ENCODE measurements around the gene CDH7. TPM values are rescaled to one million over a fixed set of nuclear protein-coding genes. Genes with fewer than 3 reads are reported as not detected.

CDH7 gene
- total and polyA plus RNA-seq, 2 of the 13 experiments (the other 11 are each of a cell fraction or from before 2014, with no cell fraction given): not detected

GRCh38 chr18:65762556-65762955 is 11.7 kb downstream of the CDH7 start:
- TF ChIP-seq ZBTB7B (CRISPR knock-in tag; IDR thresholded peaks at IDR 0.05): no peak
- TF ChIP-seq ZFP36 (IDR thresholded peaks at IDR 0.05; ENCODE audit: borderline replicate concordance, low read depth, low read length, partially characterized antibody): no peak
- no peak for TF ChIP-seq ZC3H13 (CRISPR knock-in tag; IDR thresholded peaks at IDR 0.05)
- TF ChIP-seq HOXA5 (CRISPR knock-in tag; IDR thresholded peaks at IDR 0.05): no peak
- no peak for TF ChIP-seq NFIC (IDR thresholded peaks at IDR 0.05; ENCODE audit: low read length)
- TF ChIP-seq ZNF747 (CRISPR knock-in tag; IDR thresholded peaks at IDR 0.05; ENCODE audit: borderline replicate concordance): no peak
- TF ChIP-seq ZNF263 (CRISPR knock-in tag; IDR thresholded peaks at IDR 0.05): no peak
- TF ChIP-seq ZBTB26 (CRISPR knock-in tag; IDR thresholded peaks at IDR 0.05; ENCODE audit: borderline replicate concordance): no peak
- TF ChIP-seq, protein P1, sequence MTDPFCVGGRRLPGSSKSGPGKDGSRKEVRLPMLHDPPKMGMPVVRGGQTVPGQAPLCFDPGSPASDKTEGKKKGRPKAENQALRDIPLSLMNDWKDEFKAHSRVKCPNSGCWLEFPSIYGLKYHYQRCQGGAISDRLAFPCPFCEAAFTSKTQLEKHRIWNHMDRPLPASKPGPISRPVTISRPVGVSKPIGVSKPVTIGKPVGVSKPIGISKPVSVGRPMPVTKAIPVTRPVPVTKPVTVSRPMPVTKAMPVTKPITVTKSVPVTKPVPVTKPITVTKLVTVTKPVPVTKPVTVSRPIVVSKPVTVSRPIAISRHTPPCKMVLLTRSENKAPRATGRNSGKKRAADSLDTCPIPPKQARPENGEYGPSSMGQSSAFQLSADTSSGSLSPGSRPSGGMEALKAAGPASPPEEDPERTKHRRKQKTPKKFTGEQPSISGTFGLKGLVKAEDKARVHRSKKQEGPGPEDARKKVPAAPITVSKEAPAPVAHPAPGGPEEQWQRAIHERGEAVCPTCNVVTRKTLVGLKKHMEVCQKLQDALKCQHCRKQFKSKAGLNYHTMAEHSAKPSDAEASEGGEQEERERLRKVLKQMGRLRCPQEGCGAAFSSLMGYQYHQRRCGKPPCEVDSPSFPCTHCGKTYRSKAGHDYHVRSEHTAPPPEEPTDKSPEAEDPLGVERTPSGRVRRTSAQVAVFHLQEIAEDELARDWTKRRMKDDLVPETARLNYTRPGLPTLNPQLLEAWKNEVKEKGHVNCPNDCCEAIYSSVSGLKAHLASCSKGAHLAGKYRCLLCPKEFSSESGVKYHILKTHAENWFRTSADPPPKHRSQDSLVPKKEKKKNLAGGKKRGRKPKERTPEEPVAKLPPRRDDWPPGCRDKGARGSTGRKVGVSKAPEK (CRISPR knock-in tag; IDR thresholded peaks at IDR 0.05; ENCODE audit: borderline replicate concordance): no peak
- TF ChIP-seq SRSF9 (IDR thresholded peaks at IDR 0.05; ENCODE audit: borderline replicate concordance, insufficient read depth, low read depth, low read length, poor library complexity, severe bottlenecking): no peak
- no peak for FAIRE-seq
- H3K4me3 ChIP-seq (replicated peaks in 1 of 3; ENCODE audit: insufficient read depth in 1 of 3, low read depth in 2 of 3, low read length in 3 of 3): no peak overlapping the region
- H3K27ac ChIP-seq (ENCODE audit: extremely low read length, insufficient read depth, low read length): no peak overlapping the region
- H3K36me3 ChIP-seq (replicated peaks in 1 of 2; ENCODE audit: control insufficient read depth in 1 of 2, insufficient read depth in 2 of 2, low read length in 2 of 2): no peaks in the 10 kb centered on the region
- ChIA-PET CTCF (ENCODE audit: low intra/inter-chr PET ratio, low total read pairs) (no interaction called here), POLR2A (no interaction called here)
- intact Hi-C loops (cut with micrococcal nuclease; ENCODE audit: unreplicated experiment) (no loop called here), in situ Hi-C loops (cut with HindIII; ENCODE audit: extremely low pct_ligation_motif_present, low pct_unique_long_range_greater_than_20kb) (no loop called here)
- no peaks in the 10 kb centered on the region for H4K20me1 ChIP-seq (ENCODE audit: insufficient read depth, low read length)
- H3K4me2 ChIP-seq (ENCODE audit: low read depth, low read length): no peak overlapping the region
- no peaks in the 10 kb centered on the region for H3K9me3 ChIP-seq (ENCODE audit: low read length)
- BruUV-seq (replicated peaks): no TSS peak
- no peaks in the 10 kb centered on the region; a peak in 1 of 5 replicates for H3K27me3 ChIP-seq (ENCODE audit: control insufficient read depth in 1 of 2, insufficient read depth in 2 of 2, low read length in 2 of 2)
- no peaks in the 10 kb centered on the region for H3K4me1 ChIP-seq (ENCODE audit: insufficient read depth, low read length)
- no peak for DNase-seq (ENCODE audit: low spot score)
- no peak overlapping the region for H3K9ac ChIP-seq (ENCODE audit: insufficient read depth, low read depth, low read length)
- ATAC-seq: no peak
- WGBS (ENCODE audit: low lambda C conversion rate): 6% methylated on average over 2 of the region's 2 CpGs
- no peak overlapping the region for H2AFZ ChIP-seq (ENCODE audit: low read length)
- H3K79me2 ChIP-seq (ENCODE audit: insufficient read depth, low read length): no peaks in the 10 kb centered on the region

All from HepG2 (cell line).